Measurements from ENCODE around the gene ARHGEF16. TPM values are rescaled to one million over a fixed set of nuclear protein-coding genes. Genes with fewer than 3 reads are reported as not detected.

ARHGEF16 gene
- total RNA-seq, 1 donor from 2014 or later: 4.1 TPM

DNA sequence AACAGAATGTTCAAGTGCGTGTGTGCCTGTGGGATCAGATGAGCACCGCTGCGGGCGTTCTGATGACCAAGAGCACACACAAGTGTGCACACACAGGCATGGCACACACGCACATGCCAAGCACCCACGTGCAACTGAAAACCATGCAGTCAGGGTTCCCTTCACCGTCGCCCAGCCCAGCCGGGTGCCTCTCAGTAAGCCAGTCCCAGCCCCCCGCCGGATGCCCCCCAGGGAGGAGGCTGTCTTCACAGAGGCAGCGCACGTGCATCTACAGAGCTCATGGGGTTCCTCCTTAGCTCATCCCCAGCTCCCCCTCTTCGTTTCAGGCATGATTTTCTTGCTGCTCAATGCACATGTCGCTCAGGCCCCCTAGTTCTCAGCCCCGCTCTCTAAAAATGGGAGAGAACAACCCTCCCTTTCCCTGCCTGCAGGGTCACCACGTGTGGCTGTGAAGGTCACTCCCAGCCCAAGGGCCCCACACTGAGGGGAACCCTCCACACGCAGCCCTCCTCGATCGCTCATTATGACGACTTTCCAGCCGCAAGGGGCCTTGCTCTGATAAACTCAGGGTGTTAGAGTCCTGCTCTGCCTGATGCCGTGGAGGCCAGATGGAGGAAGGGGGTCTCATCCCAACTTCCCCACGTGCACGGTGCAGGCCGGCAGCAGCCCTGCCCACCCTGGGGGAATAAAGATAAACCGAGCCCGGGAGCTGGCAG lies 30.4 kb upstream of the ARHGEF16 start:
- Histone ChIP-seq H4K20me1 (ENCODE audit: insufficient read depth, low read length) (no peaks in the 10 kb centered on the region), H3K4me3 (ENCODE audit: insufficient read depth, low read depth, low read length) (no peak overlapping the region), H3K9me3 (ENCODE audit: insufficient read depth, low read depth, low read length) (no peaks in the 10 kb centered on the region), H3K79me2 (ENCODE audit: insufficient read depth, low read length) (no peaks in the 10 kb centered on the region), H2AFZ (ENCODE audit: low read depth, low read length) (no peak overlapping the region), H3K9ac (ENCODE audit: low read length) (no peak overlapping the region), H3K36me3 (ENCODE audit: insufficient read depth, low read length) (no peaks in the 10 kb centered on the region), H3K27me3 (ENCODE audit: insufficient read depth, low read length) (no peaks in the 10 kb centered on the region), H3K4me1 (ENCODE audit: insufficient read depth, low read length) (no peaks in the 10 kb centered on the region), H3K4me2 (ENCODE audit: low read length) (no peak overlapping the region), H3K27ac (ENCODE audit: low read depth, low read length) (no peak overlapping the region)
- Mint-ChIP-seq H3K4me3 (ENCODE audit: unreplicated experiment) (no peak overlapping the region), H3K9me3 (ENCODE audit: unreplicated experiment) (peaks cover 12% of the 10 kb centered on the region), H3K27ac (ENCODE audit: unreplicated experiment) (no peak overlapping the region), H3K4me1 (ENCODE audit: low read depth, unreplicated experiment) (no peaks in the 10 kb centered on the region), H3K36me3 (ENCODE audit: low read depth, unreplicated experiment) (peaks cover 3% of the 10 kb centered on the region), H3K27me3 (ENCODE audit: low read depth, unreplicated experiment) (peaks cover 29% of the 10 kb centered on the region)
- no peak for FAIRE-seq
- TF ChIP-seq, protein P1, sequence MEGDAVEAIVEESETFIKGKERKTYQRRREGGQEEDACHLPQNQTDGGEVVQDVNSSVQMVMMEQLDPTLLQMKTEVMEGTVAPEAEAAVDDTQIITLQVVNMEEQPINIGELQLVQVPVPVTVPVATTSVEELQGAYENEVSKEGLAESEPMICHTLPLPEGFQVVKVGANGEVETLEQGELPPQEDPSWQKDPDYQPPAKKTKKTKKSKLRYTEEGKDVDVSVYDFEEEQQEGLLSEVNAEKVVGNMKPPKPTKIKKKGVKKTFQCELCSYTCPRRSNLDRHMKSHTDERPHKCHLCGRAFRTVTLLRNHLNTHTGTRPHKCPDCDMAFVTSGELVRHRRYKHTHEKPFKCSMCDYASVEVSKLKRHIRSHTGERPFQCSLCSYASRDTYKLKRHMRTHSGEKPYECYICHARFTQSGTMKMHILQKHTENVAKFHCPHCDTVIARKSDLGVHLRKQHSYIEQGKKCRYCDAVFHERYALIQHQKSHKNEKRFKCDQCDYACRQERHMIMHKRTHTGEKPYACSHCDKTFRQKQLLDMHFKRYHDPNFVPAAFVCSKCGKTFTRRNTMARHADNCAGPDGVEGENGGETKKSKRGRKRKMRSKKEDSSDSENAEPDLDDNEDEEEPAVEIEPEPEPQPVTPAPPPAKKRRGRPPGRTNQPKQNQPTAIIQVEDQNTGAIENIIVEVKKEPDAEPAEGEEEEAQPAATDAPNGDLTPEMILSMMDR (IDR thresholded peaks at IDR 0.05; ENCODE audit: insufficient read depth, low read depth, low read length): no peak
- TF ChIP-seq EZH2 (IDR thresholded peaks at IDR 0.05; ENCODE audit: insufficient read depth, low read length): no peak
- DNase-seq (ENCODE audit: low read depth): no peak

DNA sequence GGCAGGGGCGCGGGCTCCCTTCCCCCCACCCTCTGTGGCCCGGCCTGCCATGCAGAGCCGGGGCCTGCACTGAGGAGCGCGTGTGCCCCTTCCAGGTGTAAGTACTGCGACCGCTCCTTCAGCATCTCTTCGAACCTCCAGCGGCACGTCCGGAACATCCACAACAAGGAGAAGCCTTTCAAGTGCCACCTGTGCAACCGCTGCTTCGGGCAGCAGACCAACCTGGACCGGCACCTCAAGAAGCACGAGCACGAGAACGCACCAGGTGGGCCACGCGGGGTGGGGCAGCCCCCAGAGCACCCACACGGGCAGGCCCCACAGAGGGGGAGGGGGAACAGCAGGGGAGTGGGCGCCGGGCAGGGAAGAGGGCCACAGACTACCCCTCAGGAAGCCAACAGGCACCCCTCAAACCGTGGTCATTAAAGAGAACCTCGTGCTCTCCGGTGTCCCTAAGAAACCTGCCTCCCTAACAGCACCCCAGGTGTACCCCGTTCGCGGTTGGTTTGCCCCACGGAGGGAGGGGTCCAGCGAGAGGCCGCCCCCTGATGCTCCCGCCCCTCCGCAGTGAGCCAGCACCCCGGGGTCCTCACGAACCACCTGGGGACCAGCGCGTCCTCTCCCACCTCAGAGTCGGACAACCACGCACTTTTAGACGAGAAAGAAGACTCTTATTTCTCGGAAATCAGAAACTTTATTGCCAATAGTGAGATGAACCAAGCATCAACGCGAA lies 28.8 kb upstream of the ARHGEF16 start:
- no peak for FAIRE-seq
- H3K27ac ChIP-seq (ENCODE audit: low read depth, low read length): no peak overlapping the region
- no peak overlapping the region for H3K9ac ChIP-seq (ENCODE audit: low read length)
- H3K36me3 Mint-ChIP-seq (ENCODE audit: low read depth, unreplicated experiment): peaks cover 3% of the 10 kb centered on the region
- DNase-seq (ENCODE audit: low read depth): no peak
- H3K4me3 Mint-ChIP-seq (ENCODE audit: unreplicated experiment): no peak overlapping the region
- H2AFZ ChIP-seq (ENCODE audit: low read depth, low read length): no peak overlapping the region
- no peaks in the 10 kb centered on the region for H3K9me3 ChIP-seq (ENCODE audit: insufficient read depth, low read depth, low read length)
- no peaks in the 10 kb centered on the region for H3K79me2 ChIP-seq (ENCODE audit: insufficient read depth, low read length)
- no peak overlapping the region for H3K27ac Mint-ChIP-seq (ENCODE audit: unreplicated experiment)
- H3K9me3 Mint-ChIP-seq (ENCODE audit: unreplicated experiment): peaks cover 9% of the 10 kb centered on the region
- H3K4me1 ChIP-seq (ENCODE audit: insufficient read depth, low read length): no peaks in the 10 kb centered on the region
- no peak overlapping the region for H3K4me3 ChIP-seq (ENCODE audit: insufficient read depth, low read depth, low read length)
- no peak overlapping the region for H3K4me2 ChIP-seq (ENCODE audit: low read length)
- no peak for TF ChIP-seq EZH2 (IDR thresholded peaks at IDR 0.05; ENCODE audit: insufficient read depth, low read length)
- TF ChIP-seq, protein P1 (IDR thresholded peaks at IDR 0.05; ENCODE audit: insufficient read depth, low read depth, low read length): no peak
- H3K36me3 ChIP-seq (ENCODE audit: insufficient read depth, low read length): no peaks in the 10 kb centered on the region
- H3K27me3 ChIP-seq (ENCODE audit: insufficient read depth, low read length): no peaks in the 10 kb centered on the region
- H3K27me3 Mint-ChIP-seq (ENCODE audit: low read depth, unreplicated experiment): peaks cover 22% of the 10 kb centered on the region
- no peaks in the 10 kb centered on the region for H3K4me1 Mint-ChIP-seq (ENCODE audit: low read depth, unreplicated experiment)
- no peaks in the 10 kb centered on the region for H4K20me1 ChIP-seq (ENCODE audit: insufficient read depth, low read length)
